ENCODE results near the gene EIF2A. TPM values are rescaled to one million over a fixed set of nuclear protein-coding genes. Genes with fewer than 3 reads are reported as not detected.

The EIF2A gene
- total RNA-seq, 1 experiment from 2014 or later: 117 TPM

GRCh38 chr3:150535204-150535603, 11.4 kb upstream of the EIF2A start:
- H3K4me1 Mint-ChIP-seq (ENCODE audit: insufficient read depth, unreplicated experiment): no peaks in the 10 kb centered on the region
- no TSS peak for BruUV-seq (replicated peaks)
- H3K9me3 Mint-ChIP-seq (ENCODE audit: unreplicated experiment): no peaks in the 10 kb centered on the region
- no peak overlapping the region for H3K4me3 Mint-ChIP-seq (ENCODE audit: unreplicated experiment)
- ChIA-PET POLR2A (interaction anchor here (0.7 to 1.0 kb wide), 2 partner anchors 10 to 163 kb away, joined by 4 read pairs; partner anchors contain the start of gene SERP1), CTCF (interaction anchor here (0.6 kb wide), 2 partner anchors 252 to 608 kb away, joined by 3 read pairs; no protein-coding TSS in a partner anchor)
- no peaks in the 10 kb centered on the region for H3K36me3 Mint-ChIP-seq (ENCODE audit: insufficient read depth, unreplicated experiment)
- H3K27me3 Mint-ChIP-seq (ENCODE audit: insufficient read depth, unreplicated experiment): no peaks in the 10 kb centered on the region
- DNase-seq (ENCODE audit: unreplicated experiment): no peak
- intact Hi-C loops (cut with micrococcal nuclease): no loop called here
- TF ChIP-seq CTCF (IDR thresholded peaks at IDR 0.05; ENCODE audit: unreplicated experiment): no peak
- H3K27ac Mint-ChIP-seq (ENCODE audit: low read depth, unreplicated experiment): no peak overlapping the region

DNA sequence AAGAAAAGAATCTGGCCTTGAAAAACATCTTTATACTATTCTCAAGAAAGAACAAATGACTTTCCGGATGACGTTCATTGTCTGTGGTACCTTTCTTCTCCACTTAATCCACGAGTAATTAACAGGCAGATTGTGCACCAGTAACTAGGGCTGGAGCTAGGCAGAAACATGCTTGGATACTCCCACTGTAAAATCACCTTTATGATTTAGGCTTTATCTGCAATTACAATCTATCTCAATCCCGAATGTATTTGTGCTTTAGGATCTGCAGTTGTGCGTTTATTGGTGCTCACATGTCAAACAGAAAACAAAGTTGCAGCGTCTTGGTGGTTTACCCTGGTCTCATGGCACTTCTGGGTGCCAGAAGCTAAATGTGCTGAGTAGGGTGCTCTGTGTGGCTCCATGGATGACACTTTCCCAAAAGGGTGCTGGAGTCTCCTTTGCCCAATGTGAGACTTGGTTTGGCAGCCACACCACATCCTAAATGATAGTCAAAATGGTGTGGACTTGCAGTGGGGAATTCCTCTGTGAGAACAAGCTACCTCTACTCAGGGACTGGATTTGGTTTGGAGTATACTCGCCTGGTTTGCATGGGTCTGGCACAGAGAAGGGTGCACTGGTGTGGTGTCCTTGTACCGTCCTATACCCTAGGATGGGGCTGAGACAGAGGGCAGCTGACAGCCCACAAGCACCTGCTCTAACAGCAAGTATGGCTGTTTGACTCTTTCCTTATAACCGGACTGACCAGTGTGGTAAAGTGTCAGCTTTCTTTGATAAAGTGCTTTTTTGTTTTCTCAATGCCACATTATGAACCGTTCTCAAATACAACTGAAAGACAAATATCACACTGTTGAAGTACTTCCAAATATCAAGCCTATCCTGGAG, 8.0 kb upstream of the EIF2A start:
- H3K27me3 Mint-ChIP-seq (ENCODE audit: insufficient read depth, unreplicated experiment): no peaks in the 10 kb centered on the region
- no peaks in the 10 kb centered on the region for H3K9me3 Mint-ChIP-seq (ENCODE audit: unreplicated experiment)
- H3K27ac Mint-ChIP-seq (ENCODE audit: low read depth, unreplicated experiment): no peak overlapping the region
- peaks cover 27% of the 10 kb centered on the region for H3K36me3 Mint-ChIP-seq (ENCODE audit: insufficient read depth, unreplicated experiment)
- no TSS peak for BruUV-seq (replicated peaks)
- H3K4me3 Mint-ChIP-seq (ENCODE audit: unreplicated experiment): no peak overlapping the region
- intact Hi-C loops (cut with micrococcal nuclease): no loop called here
- H3K4me1 Mint-ChIP-seq (ENCODE audit: insufficient read depth, unreplicated experiment): no peaks in the 10 kb centered on the region
- CTCF ChIA-PET: interaction anchor here (0.6 to 1.8 kb wide), 4 partner anchors 10 to 326 kb away, joined by 3 to 6 read pairs (median 4); no protein-coding TSS in a partner anchor
- DNase-seq (ENCODE audit: unreplicated experiment): no peak
- no peak for TF ChIP-seq CTCF (IDR thresholded peaks at IDR 0.05; ENCODE audit: unreplicated experiment)
- POLR2A ChIA-PET: interaction anchor here (0.7 to 1.2 kb wide), 5 partner anchors 8 to 68 kb away, joined by 3 to 6 read pairs (median 3); partner anchors contain the start of genes EIF2A and SERP1

DNA sequence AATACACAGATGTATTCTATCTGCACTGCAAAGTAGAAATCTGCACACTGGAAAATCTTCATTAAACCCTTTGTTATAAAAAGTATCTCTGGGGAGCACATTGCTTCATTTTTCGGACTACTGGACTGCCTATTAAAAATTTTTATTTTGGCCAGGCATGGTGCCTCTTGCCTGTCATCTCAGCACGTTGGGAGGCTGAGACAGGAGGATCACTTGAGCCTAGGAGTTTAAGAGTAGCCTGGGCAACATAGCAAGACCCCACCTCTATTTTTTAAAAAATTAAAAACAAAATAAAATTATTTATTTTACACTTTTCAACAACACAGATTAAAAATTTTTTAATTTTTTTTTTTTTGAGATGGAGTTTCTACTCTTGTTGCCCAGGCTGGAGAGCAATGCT, 6.3 kb upstream of the EIF2A start:
- Mint-ChIP-seq H3K9me3 (ENCODE audit: unreplicated experiment) (no peaks in the 10 kb centered on the region), H3K27ac (ENCODE audit: low read depth, unreplicated experiment) (no peak overlapping the region), H3K4me3 (ENCODE audit: unreplicated experiment) (no peak overlapping the region), H3K4me1 (ENCODE audit: insufficient read depth, unreplicated experiment) (peaks cover 6% of the 10 kb centered on the region), H3K27me3 (ENCODE audit: insufficient read depth, unreplicated experiment) (no peaks in the 10 kb centered on the region), H3K36me3 (ENCODE audit: insufficient read depth, unreplicated experiment) (peaks cover 34% of the 10 kb centered on the region)
- intact Hi-C loops (cut with micrococcal nuclease): no loop called here
- CTCF ChIA-PET: no interaction called here
- DNase-seq (ENCODE audit: unreplicated experiment): no peak
- no TSS peak for BruUV-seq (replicated peaks)
- POLR2A ChIA-PET: no interaction called here
- no peak for TF ChIP-seq CTCF (IDR thresholded peaks at IDR 0.05; ENCODE audit: unreplicated experiment)

GRCh38 chr3:150540991-150541390, 5.6 kb upstream of the EIF2A start:
- no peak for TF ChIP-seq CTCF (IDR thresholded peaks at IDR 0.05; ENCODE audit: unreplicated experiment)
- CTCF ChIA-PET: interaction anchor here (0.6 to 1.8 kb wide), 3 partner anchors 14 to 131 kb away, joined by 3 to 6 read pairs (median 4); no protein-coding TSS in a partner anchor

More at GRCh38 chr3:150540991-150541390, 5.6 kb upstream of the EIF2A start:
- H3K27ac Mint-ChIP-seq (ENCODE audit: low read depth, unreplicated experiment): no peak overlapping the region
- H3K9me3 Mint-ChIP-seq (ENCODE audit: unreplicated experiment): no peaks in the 10 kb centered on the region
- H3K4me1 Mint-ChIP-seq (ENCODE audit: insufficient read depth, unreplicated experiment): peaks cover 6% of the 10 kb centered on the region
- peaks cover 41% of the 10 kb centered on the region for H3K36me3 Mint-ChIP-seq (ENCODE audit: insufficient read depth, unreplicated experiment)
- no TSS peak for BruUV-seq (replicated peaks)
- no peak overlapping the region for H3K4me3 Mint-ChIP-seq (ENCODE audit: unreplicated experiment)
- POLR2A ChIA-PET: interaction anchor here (0.7 kb wide), 1 partner anchor 16 kb away, joined by 5 read pairs; no protein-coding TSS in a partner anchor
- no peak for DNase-seq (ENCODE audit: unreplicated experiment)
- no peaks in the 10 kb centered on the region for H3K27me3 Mint-ChIP-seq (ENCODE audit: insufficient read depth, unreplicated experiment)
- intact Hi-C loops (cut with micrococcal nuclease): no loop called here
